Measurements from ENCODE around the gene TIAM1. TPM values are rescaled to one million over a fixed set of nuclear protein-coding genes. Genes with fewer than 3 reads are reported as not detected.

The TIAM1 gene
- total RNA-seq, 4 donors from 2014 or later = 51.0 to 105 (median 85.6) TPM

DNA sequence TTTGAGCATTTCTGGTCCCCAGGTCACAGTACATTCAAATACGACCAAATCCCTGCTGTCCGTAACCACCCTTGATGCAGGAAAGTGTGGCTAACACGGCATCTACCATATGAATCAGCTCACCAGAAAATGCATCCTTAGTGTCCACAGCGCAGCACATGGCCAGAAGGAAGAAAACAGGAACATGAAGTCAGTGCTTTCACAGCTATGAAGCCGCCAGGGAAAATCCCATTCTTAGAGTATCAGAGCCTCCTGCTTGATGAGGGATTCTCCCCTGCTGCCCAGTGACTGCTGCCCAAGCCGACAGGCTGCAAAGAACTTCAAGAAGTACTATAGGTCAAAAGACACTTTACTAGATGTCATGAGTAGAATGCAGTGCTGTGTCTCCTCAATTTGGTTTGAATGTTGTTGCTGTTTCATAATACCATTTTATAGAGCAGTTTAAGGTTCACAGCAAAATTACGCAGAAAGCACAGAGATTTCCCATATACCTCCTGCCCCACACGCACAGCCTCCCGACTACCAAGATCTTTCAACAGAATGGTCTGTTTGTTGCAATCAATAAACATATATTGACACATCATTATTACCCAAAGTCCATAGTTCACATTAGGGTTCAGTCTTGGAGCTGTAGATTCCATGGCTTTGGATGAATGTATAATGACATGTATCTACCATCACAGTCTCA, 14.5 kb downstream of the TIAM1 start:
- no peak overlapping the region for H3K4me3 ChIP-seq
- no peaks in the 10 kb centered on the region for H3K27me3 ChIP-seq
- no peak for DNase-seq
- 93 to 94% methylated on average over 9 of the region's 9 CpGs for WGBS, 2 donors
- intact Hi-C loops (cut with DNase I) = no loop called here
- H3K9me3 ChIP-seq = no peaks in the 10 kb centered on the region
- TF ChIP-seq CTCF (IDR thresholded peaks at IDR 0.05) = no peak
- TF ChIP-seq POLR2A (IDR thresholded peaks at IDR 0.05) = no peak
- H3K27ac ChIP-seq = no peak overlapping the region
- H3K36me3 ChIP-seq = peaks cover 0 to 53% (median 0%) of the 10 kb centered on the region in 3 donors
- H3K4me1 ChIP-seq = peaks cover 0 to 7% (median 0%) of the 10 kb centered on the region in 3 donors

DNA sequence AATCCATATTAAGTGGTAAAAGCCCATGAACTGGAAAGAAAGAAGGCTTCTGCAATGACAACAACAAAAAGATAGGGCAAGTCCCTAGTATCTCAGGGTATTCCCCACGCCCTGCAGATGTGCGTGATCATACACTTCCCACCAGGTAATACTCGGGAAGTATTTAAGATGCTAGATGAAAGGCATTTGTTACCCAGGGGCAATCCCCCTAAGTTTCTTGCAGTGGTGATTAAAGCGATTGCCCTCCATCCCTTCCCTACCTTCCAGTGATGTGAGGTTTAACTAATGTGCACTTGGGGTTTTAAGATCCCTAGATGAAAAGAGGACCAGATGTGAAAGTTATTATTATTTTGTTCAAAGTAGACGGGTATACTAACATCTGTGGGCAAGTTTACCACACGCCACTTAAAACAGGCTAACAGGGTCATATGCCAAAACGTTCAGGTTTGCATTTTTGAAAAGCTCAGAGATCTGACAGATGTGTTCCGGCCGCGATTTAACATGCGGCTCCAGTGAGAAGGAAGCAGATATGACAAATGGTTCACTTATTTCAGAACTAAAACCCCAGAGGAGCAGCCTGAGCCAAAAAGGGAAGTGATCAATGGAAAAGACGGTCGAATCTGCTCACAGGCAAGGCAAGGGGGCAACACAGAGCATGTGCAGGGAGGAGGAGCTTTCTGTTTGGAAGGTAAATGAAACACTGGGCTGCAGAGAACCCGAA, 17.4 kb downstream of the TIAM1 start:
- Histone ChIP-seq H3K27ac (no peak overlapping the region), H3K4me1 (peaks cover 0 to 7% (median 0%) of the 10 kb centered on the region in 3 donors), H3K4me3 (no peak overlapping the region), H3K27me3 (no peaks in the 10 kb centered on the region), H3K36me3 (peaks cover 0 to 46% (median 0%) of the 10 kb centered on the region in 3 donors), H3K9me3 (no peaks in the 10 kb centered on the region)
- intact Hi-C loops (cut with DNase I) = no loop called here
- DNase-seq = no peak
- WGBS, 2 donors = 32 to 42% methylated on average over 14 of the region's 14 CpGs
- TF ChIP-seq CTCF (IDR thresholded peaks at IDR 0.05) = no peak
- no peak for TF ChIP-seq POLR2A (IDR thresholded peaks at IDR 0.05)

DNA sequence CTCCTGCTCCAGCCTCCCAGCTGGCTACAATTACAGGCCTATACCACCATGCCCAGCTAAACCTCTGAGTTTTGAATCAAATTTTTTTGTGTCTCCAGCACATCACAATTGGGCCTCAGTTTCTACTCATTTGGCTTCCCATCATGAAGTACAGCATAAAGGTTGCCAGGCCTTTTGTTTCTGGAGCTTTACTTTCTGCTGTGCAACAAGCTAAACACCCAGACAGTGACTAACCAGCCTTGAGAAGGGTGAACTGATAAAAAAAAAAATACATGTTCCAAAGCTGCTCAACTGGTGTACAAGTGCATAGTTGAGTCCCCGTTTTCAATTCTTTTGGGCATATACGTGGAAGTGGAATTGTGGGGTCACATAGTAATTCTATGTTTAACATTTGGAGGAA, 25.1 kb downstream of the TIAM1 start:
- no peak for DNase-seq
- WGBS, 2 donors = 88 to 91% methylated on average over 2 of the region's 2 CpGs

GRCh38 chr21:31317688-31318087, 26.4 kb downstream of the TIAM1 start:
- H3K27me3 ChIP-seq = no peaks in the 10 kb centered on the region
- no peak overlapping the region for H3K4me3 ChIP-seq
- intact Hi-C loops (cut with DNase I) = no loop called here
- peaks cover 0 to 7% (median 0%) of the 10 kb centered on the region in 3 donors for H3K36me3 ChIP-seq
- TF ChIP-seq CTCF (IDR thresholded peaks at IDR 0.05) (no peak), POLR2A (IDR thresholded peaks at IDR 0.05) (no peak)
- no peaks in the 10 kb centered on the region for H3K9me3 ChIP-seq
- H3K4me1 ChIP-seq = peaks cover 0 to 9% (median 0%) of the 10 kb centered on the region in 3 donors
- no peak overlapping the region for H3K27ac ChIP-seq
- WGBS, 2 donors = 63 to 100% methylated on average over 1 of the region's 1 CpG
- no peak for DNase-seq

More for the DNA sequence above, 25.1 kb downstream of the TIAM1 start:
- Histone ChIP-seq H3K36me3 (peaks cover 0 to 10% (median 0%) of the 10 kb centered on the region in 3 donors), H3K4me3 (no peak overlapping the region), H3K27ac (no peak overlapping the region), H3K27me3 (no peaks in the 10 kb centered on the region), H3K4me1 (no peaks in the 10 kb centered on the region), H3K9me3 (no peaks in the 10 kb centered on the region)
- TF ChIP-seq CTCF (IDR thresholded peaks at IDR 0.05) (no peak), POLR2A (IDR thresholded peaks at IDR 0.05) (no peak)
- intact Hi-C loops (cut with DNase I) = no loop called here

DNA sequence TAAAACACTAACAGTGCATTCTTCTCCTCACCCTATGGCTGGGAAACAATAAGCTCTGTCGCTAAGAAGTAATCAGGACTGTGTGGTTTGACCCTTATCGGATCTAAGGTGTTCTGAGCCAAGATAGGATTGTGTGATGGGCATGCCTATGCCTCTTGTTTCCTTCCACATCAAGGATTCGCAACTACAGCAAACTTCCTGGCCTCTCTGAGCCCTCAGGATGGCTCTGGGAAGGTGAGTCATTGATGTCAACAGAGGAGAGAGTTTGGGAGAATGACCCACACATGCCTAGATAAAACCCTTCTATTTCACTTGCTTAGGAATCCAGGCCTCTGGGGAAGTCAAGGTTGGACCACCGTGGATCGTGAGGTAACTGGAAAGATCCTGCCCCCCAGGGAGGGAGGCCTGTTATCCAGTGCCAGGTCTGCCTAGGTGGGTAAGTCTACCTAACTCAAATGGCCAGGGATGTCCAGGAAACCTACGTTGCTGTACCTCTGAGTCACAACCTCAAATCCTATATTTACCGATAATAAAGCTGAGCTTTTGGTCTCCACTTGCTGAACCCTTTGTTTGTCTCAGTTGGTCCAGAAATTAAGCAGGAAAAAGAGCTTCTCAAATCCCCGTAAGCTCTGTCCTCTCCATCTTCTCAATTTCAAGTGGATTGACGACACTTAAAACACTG, 27.4 kb downstream of the TIAM1 start:
- H3K27me3 ChIP-seq = no peaks in the 10 kb centered on the region
- H3K4me1 ChIP-seq = peaks cover 0 to 19% (median under 1%) of the 10 kb centered on the region in 3 donors
- 46 to 71% methylated on average over 7 to 9 of the region's 9 CpGs for WGBS, 2 donors
- no peaks in the 10 kb centered on the region for H3K36me3 ChIP-seq
- no peak for DNase-seq
- no peaks in the 10 kb centered on the region for H3K9me3 ChIP-seq
- TF ChIP-seq CTCF (IDR thresholded peaks at IDR 0.05) = no peak
- intact Hi-C loops (cut with DNase I) = no loop called here
- H3K27ac ChIP-seq = no peak overlapping the region
- H3K4me3 ChIP-seq = no peak overlapping the region
